HG03175 (cell line): Measurements from ENCODE around the gene SLAMF9.
A peak's percentile ranks its signal among the peaks of the same experiment; 100 is the strongest.

ENCODE experiments used
- ATAC-seq: cut with Tn5 transposase; IDR thresholded peaks from one replicate; pipeline ENCODE4 v1.9.1; 2021; ENCODE audit warnings: mild to moderate bottlenecking, moderate library complexity; ENCODE audit not compliant: unreplicated experiment

SLAMF9 gene

GRCh38 chr1:159946242-159947187 is 7.5 kb downstream of the SLAMF9 start:
- no peak for ATAC-seq

- ATAC-seq = peak; percentile 54
Measured at GRCh38 chr1:159945483-159946241, 8.4 kb downstream of the SLAMF9 start, which contains the start of gene IGSF9. TSS of gene IGSF9 (minus strand) at chr1:159945613. CDS start at chr1:159943454, 2,159 bp downstream.

DNA sequence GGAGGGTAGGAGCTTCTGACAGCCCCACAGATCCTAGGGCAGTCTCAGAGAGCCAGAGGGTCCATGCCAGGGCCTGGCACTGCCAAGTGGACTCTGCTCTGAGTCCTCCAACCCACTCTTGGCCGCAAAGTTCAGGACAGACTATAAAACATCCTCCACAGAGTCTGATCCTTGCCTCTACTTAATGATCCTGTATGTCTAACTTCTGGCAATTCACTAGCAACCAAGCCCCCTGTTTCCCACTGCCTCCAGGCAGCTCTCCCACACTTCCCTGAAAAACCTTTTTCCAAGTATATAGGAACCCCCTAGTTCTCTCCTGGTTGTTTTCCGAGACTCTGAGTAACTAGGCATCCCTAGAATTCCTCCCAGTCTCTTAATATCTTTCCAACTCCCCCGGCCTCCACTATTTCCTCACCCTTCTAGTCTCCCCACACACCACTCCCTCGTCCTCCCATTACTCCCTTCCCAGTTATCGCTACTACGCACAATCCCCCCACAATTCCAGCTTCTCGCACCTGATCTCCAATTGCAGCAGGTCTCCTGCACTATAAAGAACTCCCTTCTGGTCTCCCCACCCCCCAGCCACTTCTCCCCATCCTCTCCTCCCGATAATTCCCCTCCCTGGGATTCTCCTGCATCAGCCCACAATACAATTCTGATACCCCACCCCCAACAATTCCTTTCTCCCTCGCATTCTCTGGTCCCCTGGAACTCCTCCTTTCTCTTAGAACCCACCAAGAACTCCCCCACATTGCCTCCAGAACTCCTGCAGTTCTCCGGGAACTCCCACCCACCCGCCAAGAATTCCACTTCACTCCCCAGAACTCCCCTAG is 9.2 kb downstream of the SLAMF9 start:
- no peak for ATAC-seq

DNA sequence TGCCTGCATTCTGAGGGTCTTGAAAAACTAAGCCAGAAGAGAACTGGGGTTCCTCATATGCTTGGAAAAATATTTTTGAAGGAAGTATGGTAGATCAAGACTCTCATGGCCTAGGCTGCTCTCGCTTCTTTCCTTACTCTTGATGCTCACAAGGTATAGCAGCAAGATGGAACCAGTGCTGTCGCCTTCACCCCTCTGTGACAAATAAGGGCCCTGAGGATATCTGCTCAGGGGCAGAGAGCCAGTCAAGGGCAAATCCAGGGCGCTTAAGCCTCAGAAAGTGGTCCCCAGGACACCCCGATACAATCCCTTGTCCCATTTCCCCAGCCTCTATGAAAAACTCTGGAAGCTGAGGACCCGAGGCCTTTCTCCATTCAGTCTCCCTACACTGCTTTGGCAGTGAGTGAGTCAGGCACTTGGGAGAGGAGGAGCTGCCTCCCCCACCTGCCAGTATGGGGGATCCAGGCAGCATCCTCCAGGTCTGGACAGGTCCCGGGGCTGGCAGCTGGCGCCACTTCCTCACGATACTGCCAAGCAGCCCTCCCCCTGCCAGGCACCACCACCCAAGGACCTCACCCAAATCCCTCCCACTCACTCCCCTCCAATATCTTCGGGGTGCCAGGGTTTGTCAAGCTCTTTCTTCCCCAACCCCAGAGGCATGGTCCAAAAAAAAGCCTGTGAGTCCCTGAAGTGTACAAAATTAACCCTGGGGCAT is 10.0 kb downstream of the SLAMF9 start:
- no peak for ATAC-seq

DNA sequence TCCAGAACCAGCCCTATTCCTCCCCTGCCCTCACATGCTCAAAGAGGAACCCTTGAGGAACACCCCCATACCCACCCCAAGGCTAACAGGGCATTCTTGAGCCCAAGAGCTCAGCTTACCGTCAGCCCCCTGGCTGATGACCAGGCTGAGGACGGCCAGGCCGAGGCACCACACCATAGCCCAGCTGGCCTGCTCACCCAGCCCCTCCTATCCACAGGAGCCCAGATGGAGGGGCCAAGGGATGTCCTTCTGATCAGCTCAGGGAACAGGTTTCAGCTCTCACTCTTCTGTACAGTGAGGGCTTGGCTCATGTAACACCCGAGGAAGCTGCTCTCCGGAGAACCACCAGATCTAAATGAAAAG is 10.8 kb downstream of the SLAMF9 start:
- ATAC-seq = no peak

- no peak for ATAC-seq
Measured at GRCh38 chr1:159942632-159943277, 11.3 kb downstream of the SLAMF9 start.

DNA sequence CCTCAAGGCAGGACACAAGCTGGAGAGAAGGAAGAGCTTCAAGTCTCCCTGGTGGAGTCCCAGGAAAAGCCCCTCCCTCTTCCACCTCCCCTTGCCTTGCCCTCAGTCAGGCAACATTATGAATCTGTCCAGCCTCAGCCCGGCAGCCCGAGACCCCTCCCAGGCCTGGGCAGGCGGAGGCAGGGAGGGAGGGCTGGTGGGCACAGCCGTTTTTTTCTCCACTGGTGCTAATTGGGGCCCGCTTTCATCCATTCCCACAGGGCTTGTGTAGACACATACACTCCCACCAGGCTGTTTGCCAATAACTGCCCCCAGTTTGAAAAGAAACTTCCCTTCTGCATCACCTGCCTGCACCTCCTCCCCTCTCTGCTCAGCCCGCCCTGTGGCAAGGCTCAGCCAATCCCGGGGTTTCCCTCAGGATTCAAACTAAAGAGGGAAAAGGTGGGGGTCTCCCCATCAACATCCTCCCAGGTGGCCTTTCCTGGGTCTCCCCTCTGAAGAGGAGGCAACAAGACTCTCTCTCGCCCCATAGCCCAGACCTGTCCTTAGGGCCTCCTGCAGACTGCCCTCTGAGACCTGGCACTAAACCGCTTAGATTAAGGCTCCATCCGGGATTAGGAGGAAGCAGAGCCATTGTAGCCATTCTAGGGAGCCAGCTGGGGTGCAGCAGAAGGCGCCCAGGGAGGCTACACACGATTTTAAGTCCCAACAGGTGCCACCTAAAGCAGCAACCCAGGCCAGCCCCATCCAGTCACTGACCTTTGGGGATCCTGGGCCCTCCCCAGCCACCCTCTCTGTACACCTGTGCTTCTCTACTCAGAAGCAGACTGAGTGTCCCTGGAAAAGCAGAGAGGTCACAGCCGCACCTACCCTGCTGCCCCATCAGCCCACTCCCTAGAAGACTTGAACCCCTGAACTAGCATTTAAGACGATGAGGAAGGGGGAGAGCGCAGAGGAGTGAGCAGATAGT is 12.2 kb downstream of the SLAMF9 start:
- ATAC-seq = no peak

DNA sequence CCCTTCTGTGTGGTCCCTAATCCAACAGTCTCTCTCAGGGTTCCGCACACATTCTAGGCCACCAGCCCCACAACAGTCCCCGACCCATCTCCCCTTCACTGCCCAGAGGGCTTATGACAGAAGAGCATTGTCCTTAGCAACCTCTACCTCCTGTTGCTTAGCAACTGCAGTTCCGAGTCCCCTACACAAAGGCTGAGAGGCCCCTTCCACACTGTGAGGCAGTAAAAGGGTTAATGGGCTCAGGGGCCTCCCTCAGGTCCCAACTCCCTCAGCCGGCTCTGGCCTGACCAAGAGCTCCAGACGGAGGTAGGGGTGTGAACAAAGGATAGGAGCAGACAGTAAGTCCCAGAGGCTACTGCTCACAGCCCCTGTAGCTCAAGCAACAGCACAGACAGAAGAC is 12.9 kb downstream of the SLAMF9 start:
- ATAC-seq = no peak

GRCh38 chr1:159940006-159940620 is 13.9 kb downstream of the SLAMF9 start:
- no peak for ATAC-seq

DNA sequence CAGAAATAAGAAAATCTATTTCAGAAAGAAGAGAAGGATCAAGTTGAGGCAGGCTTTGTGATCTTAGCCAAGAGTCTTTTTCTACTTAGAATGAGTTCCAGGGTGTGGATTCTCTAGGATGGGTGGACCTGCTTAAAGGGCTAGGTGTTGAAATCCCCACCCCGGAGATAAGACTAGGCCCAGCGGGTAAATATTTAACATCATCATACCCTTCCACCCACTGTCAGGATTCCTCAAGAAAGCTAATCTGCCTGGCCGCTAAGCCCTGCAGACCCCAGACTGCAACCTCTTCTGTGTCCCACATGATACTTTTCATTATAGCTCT is 14.4 kb downstream of the SLAMF9 start:
- no peak for ATAC-seq

DNA sequence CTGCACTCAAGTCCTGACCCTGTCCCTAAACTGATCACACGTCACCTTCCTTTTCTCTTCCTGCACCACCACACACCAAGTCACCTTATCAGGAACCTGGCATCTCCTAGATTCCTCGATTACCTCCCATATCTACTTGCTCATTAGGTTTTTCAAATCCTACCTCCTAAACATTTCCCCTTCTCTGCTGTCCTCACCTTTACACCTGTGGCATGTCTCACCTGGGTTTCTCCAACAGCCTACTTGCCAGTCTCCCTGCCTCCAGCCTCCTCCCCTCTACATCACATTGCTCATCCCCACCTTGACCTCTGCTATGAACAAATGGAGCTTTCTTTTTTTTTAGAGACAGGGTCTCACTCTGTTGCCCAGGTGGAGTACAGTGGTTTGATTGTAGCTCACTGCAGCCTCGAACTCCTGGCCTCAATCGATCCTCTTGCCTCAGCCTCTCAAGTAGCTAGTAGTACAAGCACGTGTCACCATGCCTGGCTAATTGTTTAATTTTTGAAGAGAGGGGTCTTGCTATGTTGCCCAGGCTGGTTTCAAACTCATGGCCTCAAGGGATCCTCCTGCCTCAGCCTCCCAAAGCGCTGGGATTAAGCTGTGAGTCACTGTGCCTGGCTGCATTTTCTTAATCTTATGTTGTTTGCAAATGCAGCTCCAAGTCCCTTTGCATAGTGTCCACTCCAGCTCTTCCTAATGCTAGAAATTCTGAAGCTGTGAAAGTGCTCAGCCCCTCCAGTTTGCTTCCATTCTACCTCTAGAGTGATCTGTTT is 14.9 kb downstream of the SLAMF9 start:
- ATAC-seq = no peak

- ATAC-seq = no peak
Measured at GRCh38 chr1:159938211-159938852, 15.7 kb downstream of the SLAMF9 start.

DNA sequence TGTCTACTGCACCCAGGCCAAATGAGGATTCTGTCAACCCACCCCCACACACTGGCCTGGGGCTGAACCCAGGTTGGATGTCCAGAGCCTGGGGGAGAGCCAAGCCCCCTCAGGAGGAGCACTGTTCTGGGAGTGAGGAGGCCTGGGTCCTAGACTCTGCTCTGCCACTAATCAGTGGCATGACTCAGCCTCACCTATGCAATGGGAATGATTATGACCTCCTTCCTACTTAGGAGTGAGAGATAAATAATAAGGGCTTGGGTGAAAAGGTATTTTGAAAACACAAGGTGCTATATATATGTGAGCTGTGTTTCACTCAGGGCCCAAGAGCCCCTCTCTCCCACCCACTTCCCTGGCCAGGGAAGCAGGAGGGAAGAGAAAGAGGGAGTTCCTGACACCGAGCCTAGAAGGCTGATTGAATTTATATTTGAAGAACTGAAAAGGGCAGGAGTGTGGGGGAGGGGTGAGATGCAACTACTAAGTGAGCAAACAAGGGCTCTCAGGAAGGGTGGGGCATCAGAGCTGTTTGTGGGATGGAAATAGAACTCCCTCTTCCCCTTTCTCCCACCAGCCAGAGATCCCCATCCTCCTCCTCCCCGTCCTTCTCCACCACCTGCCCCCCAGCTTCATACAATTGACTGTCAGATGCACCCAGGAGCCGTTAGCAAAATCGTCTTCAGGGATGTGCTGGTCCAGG is 16.8 kb downstream of the SLAMF9 start:
- no peak for ATAC-seq

DNA sequence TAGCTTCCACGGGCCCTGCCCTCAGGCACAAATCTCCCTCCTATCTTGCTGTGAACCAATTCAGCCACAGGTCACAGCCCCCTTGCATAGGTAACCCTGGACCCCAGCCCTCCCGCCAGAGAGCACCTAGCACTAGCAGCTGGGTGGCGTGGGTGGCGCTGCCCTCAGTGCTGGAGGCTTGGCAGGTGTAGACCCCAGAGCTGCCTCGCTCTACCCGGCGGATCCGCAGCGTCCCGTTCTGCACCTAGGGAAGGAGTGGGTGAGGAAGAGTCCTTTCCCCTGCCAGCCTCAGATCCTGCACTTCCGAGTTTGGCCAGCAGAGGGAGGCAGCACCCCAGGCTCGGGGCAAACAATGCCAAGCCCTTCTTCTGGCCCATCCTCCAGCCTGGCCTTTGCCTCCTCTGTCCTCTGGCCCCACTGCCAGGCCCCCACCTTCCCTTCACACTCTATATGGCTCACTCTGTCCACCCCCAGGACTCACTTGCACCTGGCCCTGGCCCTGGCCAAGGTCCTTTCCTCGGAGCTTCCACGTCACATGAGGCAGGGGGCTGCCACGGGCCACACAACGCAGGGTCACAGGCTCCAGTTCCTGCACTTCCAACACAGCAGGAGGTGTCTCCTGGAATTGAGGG is 17.6 kb downstream of the SLAMF9 start:
- ATAC-seq = peak; percentile 61

DNA sequence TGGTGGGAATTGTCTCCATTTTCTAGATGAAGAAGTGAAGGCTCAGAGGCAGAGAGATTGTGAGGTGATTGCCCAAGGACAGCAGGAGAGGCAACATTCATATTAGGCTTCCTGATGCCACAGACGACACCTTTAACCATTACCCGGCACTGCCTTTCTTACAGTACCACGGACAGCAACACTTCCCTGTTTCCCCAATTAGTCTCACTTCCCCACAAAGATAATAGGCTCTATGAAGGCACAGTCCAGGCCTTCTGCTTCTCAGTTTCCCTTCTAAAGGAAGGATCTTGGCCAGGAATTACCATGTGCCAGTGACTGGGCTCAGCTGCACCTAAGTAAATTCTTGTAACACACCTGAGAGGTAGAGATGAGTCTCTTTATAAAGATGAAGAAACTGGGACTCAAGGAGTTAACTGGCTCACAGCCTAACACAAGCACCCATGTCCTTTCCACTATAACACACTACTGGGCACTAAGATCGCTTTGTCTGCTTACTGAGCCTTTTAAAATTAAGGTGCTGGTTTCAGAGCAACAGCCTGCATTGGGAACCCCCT is 18.2 kb downstream of the SLAMF9 start:
- ATAC-seq = no peak

DNA sequence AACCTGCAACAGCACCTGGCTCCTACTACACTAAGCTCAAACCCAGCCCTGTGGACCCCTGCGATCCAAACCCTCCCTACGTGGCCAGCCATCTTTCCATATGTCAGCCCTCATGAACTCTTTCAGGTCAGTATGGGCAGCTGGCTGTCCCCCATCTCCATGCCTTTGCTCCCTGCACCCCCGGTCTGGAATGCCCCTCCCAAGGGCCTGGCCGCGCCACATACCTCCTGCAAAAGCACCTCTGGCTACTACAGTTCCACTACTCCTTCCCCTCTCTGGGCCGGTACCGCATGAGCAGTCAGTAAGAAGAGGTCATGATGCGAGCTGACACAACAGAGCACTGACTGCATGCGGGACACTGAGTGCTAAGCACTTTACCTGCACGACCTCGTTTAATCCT is 18.7 kb downstream of the SLAMF9 start:
- ATAC-seq = no peak
